HL-60/S4 treated with phorbol 12-myristate 13-acetate at 8.2 ng/mL for 4 days and 3 days (cell line): ENCODE results near the gene NRG2.

Experiments used
- in situ Hi-C: fragments of 300-500 bp; cut with MboI; formaldehyde crosslinking; loops from 2 replicates; pipeline ENCODE4 v1.15.0; 2022; ENCODE audit warnings: low sequenced_read_pairs

Gene NRG2

DNA sequence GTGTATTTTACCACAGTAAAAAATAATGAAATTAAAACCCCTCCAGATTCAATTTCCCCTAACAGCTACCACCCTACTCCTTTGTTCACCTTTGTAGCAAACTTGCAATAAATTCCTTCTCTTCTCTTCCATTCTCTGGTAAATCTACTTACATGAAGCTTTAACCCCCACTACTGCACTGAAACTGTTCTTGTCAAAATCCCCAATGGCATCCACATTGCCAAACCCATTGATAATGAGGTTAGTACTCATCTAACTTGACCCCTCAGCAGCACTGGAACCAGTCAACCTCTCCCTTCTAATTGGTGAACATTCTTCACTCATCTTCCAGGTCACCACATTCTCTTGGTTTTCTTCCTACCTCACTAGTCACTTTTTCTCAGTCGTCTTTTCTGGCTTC, 29.6 kb downstream of the NRG2 start:
- in situ Hi-C loops, result no loop called here

GRCh38 chr5:140012443-140012842, 30.7 kb downstream of the NRG2 start:
- in situ Hi-C loops, result no loop called here

DNA sequence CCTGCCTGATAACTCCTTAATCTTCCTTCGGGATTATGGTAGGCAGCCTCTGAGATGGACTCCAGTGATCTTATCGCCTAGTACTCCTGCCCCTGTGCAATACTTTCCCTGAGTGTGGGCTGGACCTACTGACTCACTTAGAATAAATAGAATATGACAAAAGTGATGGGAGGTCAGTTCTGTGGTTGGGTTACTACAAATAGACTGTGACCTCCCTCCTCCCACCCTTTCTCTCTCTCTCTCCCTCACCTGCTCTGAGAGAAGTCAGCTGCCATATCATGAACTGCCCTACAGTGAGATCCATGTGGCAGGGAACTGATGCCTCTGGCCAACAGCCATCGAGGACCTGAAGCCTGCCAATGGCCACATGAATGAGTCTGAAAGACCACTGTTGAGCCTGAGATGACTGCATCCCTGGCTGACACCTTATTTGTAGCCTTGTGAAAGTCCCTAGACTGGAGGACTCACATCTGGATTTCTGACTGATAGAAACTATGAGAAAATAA, 31.7 kb downstream of the NRG2 start:
- in situ Hi-C loops, result no loop called here

DNA sequence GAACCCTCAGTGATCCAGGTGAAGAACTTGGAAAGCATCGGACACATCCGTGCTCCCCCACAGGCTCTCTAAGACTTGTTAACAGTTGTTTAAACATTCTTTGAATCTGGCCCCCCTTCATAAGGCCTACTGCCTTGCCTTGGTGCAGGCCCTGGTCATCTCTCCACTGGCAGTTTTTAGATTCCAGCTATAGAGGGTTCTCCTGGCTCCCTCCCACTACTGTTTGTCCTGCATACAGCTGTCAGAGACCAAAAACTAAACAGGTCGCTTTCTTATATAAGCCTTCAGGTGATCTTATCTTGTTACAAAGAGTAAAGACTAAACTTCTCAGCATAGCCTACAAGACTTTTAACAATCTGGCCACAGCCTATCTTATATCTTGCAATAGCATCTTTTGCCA, 32.3 kb downstream of the NRG2 start:
- in situ Hi-C loops, result no loop called here

DNA sequence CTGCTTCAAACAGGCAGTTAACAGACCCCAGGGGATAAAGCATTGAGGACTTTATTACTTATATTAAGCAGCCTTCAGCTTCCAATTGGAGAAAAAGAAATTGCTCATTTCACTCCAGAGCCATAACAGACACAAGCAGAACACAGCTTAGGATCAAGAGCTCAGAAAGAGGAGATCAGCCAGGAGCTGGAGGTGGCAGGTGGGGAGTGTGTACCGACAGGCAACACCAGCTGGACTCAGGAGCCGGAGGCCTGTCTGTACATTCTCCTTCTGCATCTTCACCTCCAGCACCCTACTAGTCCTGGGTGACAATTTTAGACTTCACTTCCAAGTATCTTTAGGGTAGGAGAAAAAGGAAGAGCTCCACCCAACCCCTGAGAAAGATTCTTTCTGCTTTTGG, 35.8 kb downstream of the NRG2 start:
- in situ Hi-C loops, result no loop called here

DNA sequence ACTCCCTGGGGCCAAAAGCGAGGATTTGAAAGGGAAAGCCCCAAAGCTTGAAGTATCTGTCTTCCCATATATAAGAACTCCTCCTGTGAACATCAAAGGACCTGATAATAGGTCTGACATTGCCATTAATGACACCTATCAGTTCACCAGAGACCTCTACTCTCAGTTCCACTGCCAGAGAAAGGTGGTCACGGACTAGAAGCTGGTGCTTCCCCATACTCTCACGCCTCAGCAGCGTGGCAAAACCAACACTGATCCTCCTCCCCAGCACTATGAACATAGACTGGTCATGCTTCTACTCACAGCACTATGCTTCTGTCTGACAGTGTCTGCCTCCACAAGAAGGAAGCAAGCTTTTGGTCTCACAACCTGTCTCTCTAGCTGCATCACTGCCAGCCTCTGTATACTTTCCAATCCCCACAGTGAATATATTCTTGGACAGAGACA, 37.9 kb downstream of the NRG2 start:
- in situ Hi-C loops, result no loop called here

GRCh38 chr5:140004174-140004573, 38.9 kb downstream of the NRG2 start:
- in situ Hi-C loops, result no loop called here

GRCh38 chr5:140003519-140003918, 39.6 kb downstream of the NRG2 start:
- in situ Hi-C loops, result no loop called here

DNA sequence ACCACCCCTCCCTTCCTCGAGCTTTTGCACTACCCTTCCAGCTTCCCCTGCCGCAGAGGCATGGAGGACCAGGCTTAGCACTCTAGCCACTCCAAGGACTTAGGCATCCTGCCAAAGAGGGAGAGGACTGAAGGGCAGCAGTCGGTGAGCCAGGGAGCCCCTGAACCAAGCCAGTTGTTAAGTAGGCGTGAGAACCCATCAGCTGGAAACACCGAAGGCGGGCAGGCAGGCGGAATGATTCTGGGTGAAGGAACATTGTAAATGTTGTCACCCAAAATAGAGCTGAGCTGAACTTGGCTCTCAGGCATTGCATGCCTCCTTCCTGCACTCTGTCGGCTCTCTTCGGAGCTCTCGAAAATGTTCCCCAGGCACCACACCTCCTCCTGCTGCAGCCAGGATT, 42.8 kb downstream of the NRG2 start:
- in situ Hi-C loops, result no loop called here

GRCh38 chr5:139998837-139999236, 44.3 kb downstream of the NRG2 start:
- in situ Hi-C loops, result no loop called here

DNA sequence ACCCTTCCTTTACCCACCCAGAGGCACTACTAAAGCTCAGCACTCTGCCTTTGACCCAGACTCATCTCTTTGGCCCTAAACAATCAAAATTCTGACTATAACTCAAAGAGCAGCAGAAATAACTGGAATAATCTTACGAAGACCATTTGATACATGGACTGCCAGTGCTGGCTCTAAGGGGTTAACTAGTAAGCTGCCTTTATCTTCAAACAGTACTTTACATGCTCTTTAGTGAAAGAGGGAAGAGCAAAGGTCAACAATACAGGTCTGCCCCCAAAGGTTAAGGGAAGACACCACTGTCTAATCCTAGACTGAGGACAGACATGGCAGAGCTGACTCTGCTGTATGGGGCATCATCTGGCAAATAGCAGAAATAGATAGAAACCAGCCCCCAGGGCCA, 45.8 kb downstream of the NRG2 start:
- in situ Hi-C loops, result no loop called here

DNA sequence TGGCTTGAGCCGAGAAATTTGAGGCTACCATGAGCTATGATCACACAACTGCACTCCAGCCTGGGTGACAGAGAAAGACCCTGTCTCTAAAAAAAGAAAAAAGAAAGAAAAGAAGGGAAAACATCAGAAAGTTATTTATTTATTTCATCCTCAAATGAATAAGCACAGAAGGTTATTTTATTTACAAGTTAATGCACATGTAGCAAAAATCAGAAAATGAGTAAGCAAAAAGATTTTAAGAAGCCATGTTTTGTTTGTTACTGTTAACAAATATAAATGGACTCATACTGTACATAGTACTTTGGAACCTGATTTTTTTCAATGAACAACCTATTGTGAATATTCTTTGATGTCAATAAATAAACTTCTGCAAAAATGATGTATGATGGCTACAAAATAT, 47.2 kb downstream of the NRG2 start:
- in situ Hi-C loops, result no loop called here

GRCh38 chr5:139994234-139994633, 48.9 kb downstream of the NRG2 start:
- in situ Hi-C loops, result no loop called here

DNA sequence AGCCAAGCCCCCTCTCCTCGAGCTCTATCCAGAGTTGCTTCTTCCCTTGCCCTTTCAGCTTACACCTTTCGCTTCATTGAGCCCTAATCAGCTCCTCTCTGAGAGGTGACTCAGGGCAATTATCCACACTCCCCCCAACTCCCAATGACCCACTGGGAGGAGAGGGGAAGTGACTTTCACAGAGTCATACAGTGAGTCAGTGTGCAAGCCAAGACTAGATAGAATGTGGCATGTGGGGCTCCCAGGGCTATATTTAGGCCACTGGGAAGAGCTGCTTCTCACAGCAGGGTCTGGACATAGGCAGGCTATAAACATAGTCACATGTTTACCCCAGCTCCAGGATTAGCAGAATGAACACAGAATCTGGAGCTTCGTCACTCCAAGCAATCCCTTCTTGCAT, 57.4 kb downstream of the NRG2 start:
- in situ Hi-C loops, result no loop called here

DNA sequence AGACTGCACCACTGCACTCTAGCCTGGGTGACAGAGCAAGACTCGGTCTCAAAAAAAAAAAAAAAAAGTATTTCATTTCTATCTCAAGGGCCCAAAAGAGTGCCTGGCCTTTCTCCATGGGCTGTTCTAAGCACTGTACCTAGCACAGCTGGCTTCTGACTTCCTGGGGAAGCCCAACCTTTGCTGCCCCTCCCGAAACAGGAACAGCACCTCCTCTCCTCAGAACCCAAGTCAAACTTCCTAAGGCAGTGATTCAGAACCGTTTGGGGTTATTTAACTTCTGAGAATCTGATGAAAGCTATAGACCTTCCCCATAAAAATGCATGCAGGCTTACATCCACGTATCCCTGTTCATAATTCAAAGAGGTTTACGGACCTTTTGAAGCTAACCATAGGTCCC, 57.8 kb downstream of the NRG2 start:
- in situ Hi-C loops, result no loop called here

DNA sequence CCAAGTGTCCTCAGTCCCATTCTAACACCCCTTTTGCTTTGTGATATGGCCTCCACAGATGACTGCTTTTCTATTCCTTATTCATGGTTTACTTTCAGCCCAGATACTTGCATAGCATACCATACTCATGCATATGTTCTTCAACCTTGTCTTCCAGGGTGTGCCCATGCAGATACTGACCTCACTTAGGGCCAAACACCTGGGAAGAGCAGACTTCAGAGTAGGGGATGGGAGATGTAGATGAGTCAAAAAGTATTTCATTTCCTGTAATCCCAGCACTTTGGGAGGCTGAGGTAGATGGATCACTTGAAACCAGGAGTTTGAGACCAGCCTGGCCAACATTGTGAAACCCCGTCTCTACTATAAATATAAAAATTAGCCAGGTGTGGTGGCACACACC, 58.3 kb downstream of the NRG2 start:
- in situ Hi-C loops, result no loop called here

GRCh38 chr5:139982975-139983240, 60.2 kb downstream of the NRG2 start:
- in situ Hi-C loops, result no loop called here

- in situ Hi-C loops, result no loop called here
Observed at GRCh38 chr5:139982157-139982974, 60.7 kb downstream of the NRG2 start.

DNA sequence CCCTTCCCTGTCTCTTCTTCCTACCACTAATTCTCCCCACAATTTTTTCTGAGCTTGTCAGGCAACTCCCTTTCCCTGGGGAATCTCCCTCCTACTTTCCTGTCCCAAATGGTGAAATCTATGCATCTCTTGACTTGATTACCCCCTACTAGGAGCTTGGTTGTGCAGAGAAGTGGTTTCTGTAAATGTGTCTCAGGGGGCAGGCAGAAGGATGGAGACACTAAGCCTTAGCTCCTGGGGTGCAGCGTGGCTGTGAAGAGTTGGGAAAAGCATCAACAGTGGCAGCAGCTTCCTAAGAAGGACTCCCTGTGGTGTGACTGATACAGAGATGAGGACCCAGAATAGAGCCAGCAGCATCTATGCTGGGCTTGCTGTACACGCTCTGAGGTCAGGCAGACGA, 62.3 kb downstream of the NRG2 start:
- in situ Hi-C loops, result no loop called here

DNA sequence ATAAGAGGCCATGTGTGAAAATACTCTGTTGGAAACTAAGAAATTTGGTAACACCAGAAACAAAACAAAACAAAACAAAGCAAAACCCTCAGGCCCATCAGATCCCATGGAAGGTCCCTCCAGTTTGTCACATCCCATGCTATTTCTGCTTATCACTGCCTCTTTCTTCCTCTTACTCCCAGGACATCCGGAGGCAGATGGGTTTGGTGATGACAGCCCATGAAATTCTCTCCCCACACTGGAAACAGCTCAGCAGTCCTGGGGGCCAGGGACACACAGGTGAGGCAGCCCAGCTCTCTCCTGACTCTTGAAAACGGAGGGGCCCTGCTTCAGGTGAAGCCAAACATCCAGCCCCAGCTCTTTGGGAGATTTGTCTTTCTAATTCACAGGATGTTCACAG, 63.2 kb downstream of the NRG2 start:
- in situ Hi-C loops, result no loop called here

DNA sequence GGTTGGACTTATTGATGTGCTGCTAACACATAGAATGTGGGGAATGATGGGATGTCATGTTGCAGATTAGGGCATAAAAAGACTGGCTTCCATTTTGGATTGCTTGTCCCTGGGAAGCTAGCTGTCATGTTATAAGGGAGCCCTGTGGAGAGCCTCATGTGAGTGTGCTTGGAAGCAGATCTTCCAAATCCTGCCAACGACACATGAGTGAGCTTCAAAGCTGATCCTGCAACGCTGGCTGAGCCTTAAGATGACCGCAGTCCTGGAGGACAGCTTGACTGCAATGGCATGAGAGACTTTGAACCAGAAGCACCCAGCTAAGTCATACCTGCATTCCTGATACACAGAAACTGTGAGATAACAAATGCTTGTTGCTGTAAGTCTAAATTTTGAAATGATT, 63.6 kb downstream of the NRG2 start:
- in situ Hi-C loops, result no loop called here

GRCh38 chr5:139976703-139977102, 66.4 kb downstream of the NRG2 start:
- in situ Hi-C loops, result no loop called here

GRCh38 chr5:139975942-139976341, 67.2 kb downstream of the NRG2 start:
- in situ Hi-C loops, result no loop called here
